ENCODE data around the gene SYNPO2L.
"Not testable (repeated sequence)": the region's sequence is repeated elsewhere in the genome, so short reads cannot be mapped to it uniquely, and the experiment has no call there.

The SYNPO2L gene, protein sequence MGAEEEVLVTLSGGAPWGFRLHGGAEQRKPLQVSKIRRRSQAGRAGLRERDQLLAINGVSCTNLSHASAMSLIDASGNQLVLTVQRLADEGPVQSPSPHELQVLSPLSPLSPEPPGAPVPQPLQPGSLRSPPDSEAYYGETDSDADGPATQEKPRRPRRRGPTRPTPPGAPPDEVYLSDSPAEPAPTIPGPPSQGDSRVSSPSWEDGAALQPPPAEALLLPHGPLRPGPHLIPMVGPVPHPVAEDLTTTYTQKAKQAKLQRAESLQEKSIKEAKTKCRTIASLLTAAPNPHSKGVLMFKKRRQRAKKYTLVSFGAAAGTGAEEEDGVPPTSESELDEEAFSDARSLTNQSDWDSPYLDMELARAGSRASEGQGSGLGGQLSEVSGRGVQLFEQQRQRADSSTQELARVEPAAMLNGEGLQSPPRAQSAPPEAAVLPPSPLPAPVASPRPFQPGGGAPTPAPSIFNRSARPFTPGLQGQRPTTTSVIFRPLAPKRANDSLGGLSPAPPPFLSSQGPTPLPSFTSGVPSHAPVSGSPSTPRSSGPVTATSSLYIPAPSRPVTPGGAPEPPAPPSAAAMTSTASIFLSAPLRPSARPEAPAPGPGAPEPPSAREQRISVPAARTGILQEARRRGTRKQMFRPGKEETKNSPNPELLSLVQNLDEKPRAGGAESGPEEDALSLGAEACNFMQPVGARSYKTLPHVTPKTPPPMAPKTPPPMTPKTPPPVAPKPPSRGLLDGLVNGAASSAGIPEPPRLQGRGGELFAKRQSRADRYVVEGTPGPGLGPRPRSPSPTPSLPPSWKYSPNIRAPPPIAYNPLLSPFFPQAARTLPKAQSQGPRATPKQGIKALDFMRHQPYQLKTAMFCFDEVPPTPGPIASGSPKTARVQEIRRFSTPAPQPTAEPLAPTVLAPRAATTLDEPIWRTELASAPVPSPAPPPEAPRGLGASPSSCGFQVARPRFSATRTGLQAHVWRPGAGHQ

DNA sequence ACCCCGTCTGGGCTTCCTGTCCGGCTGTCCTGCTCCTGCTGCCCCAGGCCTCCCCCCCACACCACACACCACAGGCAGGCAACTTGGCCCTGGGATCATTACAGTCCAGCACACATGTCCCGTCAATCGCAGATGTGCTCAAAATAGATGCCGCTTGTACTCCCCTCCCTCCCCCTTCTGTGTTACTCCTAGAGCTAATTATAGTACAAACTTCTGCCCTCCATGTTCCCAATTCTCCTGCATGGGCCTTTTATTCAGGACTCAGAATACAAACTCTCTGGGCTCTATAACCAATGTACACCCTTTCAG lies at the start of gene SYNPO2L:
TSS of gene SYNPO2L (minus strand) at position 40 of the 309 bp plus-strand sequence. CDS start 107 bp downstream, outside the sequence.
- FAIRE-seq: no peak

DNA sequence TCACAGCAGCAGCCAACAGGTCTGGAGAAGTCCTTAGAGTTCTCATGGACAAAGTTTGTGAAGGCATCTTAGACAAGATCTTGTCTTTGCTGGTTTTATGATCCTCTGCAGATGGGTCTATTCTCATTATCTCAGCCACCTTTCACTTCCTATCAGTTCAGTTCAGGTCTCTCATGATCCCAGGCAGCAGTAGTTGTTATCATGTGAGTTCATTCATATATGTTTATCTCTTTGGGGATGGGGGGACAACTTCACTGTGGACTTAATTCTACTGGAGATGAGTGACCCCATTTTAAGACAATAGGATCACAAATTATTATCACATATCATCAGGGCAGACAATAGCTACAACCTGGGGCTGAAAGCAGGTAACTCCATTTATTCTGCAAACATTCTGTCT lies 48.1 kb upstream of the SYNPO2L start:
- FAIRE-seq: not testable (repeated sequence)

DNA sequence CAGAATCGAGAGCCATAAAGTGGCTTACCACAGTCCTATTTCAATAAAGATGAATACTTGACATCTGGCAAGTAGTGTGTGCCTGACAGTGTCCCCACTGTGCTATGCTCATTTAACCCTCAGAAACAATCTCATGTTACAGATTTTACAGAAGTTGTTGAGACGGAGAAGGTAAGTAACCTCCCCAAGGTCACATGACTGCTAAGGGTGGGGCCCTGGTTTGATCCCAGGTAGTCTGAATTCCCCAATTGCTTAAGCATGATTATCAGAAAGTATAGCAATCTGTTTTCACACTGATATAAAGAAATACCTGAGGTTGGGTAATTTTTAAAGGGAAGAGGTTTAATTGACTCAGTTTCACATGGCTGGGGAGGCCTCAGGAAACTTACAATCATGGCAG lies 43.0 kb upstream of the SYNPO2L start:
- FAIRE-seq: not testable (repeated sequence)

DNA sequence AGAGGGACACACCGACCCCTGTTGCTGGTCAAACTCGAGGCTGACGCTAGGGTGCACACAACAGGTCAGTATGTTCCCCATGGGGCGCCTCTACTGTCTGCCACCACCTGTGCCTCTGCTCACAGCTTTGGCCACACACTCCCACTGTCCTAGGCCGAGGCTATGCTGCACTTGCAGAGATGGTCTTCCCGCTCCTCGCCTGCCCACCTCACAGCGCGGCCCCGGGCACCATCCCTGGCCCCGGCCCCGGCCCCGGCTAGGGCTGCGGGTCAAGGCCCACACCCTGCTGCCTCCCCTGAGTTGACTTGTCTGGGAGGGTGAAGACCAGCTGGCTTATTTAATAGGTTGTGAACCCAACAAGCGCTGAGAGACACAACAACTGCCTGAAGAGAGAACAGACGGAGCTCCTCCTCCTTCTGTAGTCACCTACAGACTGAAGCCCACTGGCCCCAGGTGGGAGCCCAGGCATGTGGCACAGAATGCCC lies 41.9 kb upstream of the SYNPO2L start, which contains the start of gene AGAP5:
TSS of gene AGAP5 (minus strand) at position 435 of the 485 bp plus-strand sequence. CDS start at position 81, 354 bp downstream.
- FAIRE-seq: not testable (repeated sequence)

DNA sequence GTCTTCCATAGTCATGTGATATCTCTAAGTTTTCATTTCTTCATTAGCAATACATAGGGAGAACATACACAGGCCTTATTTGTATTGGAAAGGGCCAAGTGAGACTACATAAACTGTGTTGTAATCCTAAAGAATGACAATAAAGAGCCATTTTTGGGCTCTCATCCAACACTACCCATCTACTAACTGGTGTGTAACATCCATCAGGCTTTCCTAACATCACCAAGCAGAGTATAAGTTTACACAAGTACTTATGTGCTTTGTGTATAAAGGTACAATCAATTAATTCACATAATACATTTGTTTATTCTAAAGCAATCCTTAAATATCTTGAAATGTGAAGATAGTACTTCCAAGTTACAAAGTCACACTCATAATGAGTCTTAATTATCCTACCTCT lies 39.5 kb upstream of the SYNPO2L start:
- FAIRE-seq: not testable (repeated sequence)

DNA sequence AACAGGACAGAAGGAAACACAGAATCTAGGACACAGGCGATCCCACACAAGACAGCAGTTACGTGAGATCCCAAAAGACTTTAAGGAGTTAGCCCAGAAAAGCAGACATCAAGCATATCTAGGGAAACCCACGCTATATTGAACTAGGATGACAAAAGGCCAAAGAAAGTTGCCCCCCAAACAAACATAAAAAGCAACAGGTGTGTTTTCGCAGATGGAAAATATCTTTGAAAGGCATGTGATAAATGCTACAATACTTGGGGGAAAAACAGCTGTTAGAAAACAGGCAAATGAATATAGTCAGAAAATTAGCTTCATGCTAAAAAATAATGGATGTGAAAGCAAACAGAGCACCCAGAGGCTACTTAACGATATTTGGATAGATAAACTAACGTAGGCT lies 34.9 kb upstream of the SYNPO2L start:
- FAIRE-seq: not testable (repeated sequence)

DNA sequence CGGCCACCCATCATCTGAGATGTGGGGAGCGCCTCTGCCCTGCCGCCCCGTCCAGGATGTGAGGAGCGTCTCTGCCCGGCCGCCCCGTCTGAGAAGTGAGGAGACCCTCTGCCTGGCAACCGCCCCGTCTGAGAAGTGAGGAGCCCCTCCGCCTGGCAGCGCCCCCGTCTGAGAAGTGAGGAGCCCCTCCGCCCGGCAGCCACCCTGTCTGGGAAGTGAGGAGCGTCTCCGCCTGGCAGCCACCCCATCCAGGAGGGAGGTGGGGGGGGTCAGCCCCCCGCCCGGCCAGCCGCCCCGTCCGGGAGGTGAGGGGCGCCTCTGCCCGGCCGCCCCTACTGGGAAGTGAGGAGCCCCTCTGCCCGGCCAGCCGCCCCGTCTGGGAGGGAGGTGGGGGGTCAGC lies 33.8 kb upstream of the SYNPO2L start:
- FAIRE-seq: not testable (repeated sequence)

DNA sequence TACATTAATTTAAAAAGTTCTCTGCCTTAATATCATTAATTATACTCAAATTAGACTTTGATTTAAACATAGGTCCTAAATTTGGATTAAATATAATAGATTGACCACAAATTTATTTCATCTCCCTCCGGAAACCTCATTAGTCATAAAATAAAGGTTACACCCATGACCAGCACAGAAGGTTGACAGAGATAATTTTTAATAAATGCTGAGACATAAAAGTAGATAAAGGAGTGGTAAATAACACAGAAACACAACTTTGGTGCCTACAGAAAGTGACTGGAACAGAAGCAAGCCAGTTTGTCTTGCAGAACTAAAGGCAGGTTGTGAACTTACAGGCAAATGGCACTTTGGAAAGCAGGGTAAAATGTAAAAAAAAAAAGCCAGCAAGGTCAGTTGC lies 31.8 kb upstream of the SYNPO2L start:
- not testable (repeated sequence) for FAIRE-seq

DNA sequence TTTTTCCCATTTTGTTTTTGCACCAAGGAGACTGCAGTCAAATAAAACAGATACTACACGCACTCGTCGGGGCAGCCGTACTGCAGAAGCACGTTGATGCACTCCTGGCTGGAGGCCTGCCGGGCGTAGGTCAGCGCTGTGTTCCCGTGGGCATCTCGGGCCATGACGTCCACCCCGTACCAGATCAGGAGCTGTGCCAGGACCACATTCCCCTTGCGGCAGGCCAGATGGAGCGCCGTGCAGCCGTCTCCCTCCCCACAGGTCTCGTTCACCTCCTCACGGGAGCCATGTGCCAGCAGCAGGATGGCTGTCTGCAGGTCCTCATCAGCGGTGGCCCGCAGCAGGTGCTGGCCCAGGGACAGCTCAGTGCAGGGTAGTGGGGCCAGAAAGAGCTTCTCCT lies 18.7 kb upstream of the SYNPO2L start:
- not testable (repeated sequence) for FAIRE-seq

DNA sequence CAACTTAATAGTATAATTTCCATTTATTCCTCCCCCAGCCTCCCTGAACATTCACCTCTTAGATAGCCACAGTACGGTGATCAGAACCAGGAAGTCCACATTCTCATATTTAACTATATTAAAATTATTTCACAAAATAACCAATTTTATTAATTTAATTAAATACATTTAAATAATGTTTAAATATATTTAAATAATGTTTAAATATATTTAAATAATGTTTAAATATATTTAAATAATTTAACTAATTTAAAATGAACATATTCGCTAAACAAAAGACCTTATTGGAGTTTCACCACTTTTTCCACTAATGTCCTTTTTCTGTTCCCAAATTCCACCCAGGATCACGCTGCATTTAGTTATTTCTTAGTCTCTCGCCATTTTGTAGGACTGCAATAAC lies 12.5 kb upstream of the SYNPO2L start:
- not testable (repeated sequence) for FAIRE-seq

DNA sequence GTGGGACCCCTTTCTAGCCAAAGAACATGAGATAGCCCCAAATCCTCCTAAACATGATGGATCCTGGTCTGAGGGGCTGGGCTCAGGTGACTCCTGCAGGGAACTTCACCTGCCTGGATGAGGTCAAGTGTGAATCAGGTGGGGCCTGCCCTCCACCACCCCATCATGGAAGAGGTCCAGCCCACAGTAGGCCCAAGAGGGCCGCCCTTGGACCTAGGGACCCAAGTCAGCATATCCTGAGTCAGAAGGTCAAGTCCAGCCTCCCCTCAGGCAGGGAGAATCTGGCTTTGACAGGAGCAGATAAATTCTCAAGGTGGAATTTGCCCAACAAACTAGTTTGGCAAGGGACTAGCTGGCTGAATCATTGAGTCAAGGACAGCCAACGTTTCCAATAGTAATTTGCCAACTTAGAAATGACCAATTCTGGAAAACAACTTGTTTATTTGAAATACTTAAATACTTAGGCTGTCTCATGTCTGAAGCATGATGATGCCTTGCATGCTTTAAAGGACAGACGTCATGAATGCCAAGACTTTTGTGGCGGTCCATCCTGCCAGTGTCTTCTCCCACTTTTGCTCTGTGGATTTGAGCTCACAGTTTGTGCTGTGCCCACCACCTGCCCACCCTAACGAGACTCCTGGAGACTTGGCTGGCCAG lies 10.5 kb upstream of the SYNPO2L start:
- not testable (repeated sequence) for FAIRE-seq

DNA sequence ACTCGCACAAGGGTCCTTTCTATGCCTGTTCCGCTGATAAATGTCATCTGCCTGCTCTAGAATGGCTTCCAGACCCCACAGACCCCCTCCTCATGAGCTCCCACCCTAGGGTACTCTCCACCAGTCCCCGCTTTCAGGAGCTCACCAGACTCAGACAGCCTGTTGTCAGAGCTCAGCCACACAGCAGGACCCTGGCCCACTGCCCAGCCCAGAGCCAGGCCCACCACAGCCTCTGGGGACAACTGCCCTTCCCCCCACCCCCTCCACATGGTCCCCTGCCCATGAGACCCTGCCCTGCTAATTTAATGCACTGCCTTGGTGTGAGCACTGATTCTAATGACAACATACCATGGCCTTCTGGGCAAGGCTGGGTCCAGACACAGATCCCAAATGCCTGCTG lies 9.8 kb upstream of the SYNPO2L start:
- not testable (repeated sequence) for FAIRE-seq

DNA sequence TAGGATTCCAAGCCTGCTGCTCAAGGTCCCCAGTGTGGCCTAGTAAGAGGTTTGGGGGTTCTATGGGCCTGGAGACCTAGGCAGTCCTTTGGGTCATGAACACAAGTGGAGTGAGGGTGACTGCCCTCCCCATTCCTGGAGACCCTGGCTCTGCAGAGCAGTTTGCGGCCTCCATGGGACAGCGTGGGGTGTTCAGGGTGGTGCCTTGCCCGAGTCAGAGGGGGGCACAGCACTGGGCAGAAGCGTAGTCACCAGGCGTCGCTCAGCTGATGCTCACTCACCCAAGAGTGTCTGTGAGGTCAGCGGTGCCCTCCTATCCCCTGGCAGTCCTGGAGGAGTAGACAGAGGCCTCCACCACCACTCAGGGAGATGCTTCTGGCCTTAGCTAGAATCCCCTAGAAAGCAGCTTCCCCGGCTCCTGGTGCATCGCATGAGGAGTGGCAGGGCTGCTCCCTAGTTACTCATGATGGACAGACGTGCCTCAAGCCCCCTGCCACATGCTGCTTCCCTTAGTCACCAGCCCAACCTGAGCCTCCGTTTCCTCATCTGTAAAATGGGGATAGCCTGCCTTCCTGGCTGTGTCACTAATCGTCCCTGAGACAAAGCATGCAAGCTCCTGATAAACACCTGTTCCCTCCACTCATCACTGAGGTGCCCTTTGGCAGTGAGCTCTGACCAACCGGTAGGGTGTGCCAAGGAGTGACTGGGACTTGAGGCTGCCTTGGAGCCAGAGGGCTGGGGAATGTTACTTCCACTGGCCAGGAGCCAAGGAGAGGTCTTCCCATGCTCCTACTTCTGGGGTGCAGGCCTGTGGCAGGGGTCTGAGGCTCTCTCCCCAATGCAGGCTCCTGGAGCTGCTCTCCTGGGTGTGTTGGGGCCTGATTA lies 8.6 kb upstream of the SYNPO2L start:
- FAIRE-seq: not testable (repeated sequence)

DNA sequence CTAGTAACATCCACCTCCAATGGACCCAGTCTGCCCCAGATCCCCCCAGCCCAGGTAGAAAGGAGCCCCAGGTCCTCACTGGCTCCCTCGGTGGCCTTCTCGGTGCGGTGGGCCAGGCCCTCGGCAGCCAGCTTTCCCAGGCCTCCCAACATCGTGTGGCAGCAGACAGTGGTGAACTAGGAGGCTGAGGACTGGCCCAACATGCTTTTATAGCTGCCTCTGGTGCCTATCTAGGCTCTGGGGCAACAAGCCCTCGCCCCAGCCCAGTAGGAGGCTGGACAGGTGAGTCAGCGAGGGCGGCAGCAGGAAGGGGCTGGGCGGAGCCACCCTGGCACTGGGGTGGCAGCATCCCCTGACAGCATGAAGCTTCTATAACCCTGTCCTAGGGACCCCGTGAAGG lies 7.8 kb upstream of the SYNPO2L start:
- not testable (repeated sequence) for FAIRE-seq

DNA sequence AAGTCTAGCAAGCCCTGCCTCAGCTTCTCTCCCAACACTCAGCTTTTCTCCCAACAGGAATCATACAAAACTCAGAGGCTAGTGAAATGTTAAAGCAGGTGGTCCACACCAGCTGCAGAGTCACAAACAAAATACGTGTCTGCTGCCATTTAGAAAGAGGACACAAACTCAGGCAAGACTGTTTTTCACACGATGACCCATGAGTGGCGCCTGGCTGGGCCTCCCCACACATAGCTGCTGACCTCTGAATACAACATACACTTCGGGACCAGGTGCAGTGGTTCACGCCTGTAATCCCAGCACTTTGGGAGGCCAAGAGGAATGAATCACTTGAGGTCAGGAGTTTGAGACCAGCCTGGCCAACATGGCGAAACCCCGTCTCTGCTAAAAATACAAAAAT lies 6.9 kb upstream of the SYNPO2L start:
- not testable (repeated sequence) for FAIRE-seq

DNA sequence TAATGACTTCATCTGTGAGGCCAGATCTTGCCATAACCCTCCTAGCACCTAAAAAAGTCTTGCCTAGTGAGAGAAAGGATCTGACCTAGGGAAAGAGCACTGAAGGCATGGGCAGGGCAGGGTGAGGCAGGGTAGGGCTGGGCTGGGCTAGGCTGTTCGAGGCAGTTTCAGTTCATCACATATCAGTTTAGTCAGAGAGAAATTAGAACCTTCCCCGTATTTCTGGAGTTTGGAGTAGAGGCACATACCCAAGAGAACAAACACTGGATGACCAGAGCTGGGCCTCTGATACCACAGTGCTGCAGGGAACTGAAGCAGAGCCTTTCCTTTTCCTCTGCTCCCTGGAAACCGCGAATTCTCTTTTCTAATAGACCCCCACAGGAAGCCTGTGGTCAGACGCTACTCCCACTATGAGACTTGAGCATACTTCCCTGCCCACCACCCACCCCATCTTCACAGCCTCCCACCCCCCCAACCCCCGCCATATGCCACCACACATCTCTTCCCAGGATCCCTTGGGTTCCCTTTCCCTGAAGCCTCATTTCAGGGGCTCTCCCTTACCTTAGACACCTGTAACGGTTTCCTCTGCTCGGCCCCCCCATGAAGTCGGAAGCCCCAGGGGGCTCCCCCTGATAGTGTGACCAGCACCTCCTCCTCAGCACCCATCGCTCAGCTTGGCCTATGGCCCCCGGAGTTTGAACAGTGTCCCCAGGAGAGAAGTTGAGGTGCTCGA lies 406 bp downstream of the SYNPO2L start:
- FAIRE-seq: no peak

DNA sequence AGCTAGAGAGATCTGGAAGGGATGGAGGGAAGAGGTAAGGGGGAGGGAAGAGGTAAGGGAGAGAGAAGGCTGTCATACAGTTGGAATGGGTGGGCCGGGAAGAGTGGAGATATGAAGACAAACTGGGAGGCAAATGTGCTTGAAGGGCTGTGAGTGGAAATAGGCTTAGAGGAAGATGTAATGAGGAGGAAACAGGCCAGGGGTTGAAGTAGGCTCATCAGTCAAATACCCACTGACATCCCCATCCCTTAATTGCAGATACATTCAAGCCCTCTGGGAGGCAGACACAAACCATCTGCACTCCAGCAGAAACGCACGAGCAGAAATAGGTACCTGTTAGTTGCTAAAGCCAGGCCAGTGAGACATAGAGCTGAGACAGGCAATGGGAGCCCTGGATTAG lies 2.1 kb downstream of the SYNPO2L start:
- FAIRE-seq: no peak

DNA sequence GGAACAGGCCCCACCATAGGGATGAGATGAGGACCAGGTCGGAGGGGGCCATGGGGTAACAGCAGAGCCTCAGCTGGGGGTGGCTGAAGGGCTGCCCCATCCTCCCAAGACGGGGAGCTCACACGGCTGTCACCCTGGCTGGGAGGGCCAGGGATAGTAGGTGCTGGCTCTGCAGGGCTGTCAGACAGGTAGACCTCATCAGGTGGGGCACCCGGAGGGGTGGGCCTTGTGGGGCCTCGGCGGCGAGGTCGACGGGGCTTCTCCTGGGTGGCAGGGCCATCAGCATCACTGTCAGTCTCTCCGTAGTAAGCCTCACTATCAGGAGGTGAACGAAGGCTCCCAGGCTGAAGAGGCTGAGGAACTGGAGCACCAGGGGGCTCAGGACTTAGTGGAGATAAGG lies 2.6 kb downstream of the SYNPO2L start:
- no peak for FAIRE-seq

DNA sequence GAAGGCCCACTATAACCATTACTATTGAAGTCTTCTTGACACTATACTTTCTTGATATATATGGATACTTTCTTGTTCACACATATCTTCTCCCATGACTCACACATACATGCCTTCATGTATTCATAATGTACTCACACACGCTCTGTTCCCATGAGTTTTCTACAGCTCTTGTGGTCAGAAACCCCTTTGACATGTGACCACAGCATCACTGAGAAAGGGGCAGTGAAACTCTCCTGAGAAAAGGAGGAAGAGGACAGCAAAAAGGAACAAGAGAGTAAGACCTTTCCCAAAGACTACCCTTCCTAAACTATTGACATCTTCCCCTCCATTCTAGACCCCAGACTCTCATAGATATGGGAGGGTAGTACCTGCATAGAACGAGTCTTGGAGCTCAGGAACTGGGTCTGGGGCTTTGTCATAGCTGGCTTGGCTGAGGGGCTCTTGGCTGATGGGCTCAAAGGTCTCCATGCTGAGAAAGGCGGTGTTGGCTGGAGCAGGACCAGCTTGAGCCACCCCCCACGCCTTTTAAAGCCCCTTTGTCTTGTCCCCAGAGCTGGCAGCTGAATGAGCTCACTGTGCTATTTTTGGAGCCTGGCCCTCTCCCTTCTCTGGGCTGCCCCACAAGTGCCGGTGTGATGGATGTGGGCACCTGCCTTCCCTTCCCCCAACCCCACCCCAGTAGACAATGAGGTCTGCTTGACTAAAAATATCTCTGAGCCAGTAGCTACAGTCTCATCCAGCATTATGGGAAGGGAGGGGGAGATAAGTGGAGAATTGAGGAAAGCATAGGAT lies 5.1 kb downstream of the SYNPO2L start:
- FAIRE-seq: no peak

DNA sequence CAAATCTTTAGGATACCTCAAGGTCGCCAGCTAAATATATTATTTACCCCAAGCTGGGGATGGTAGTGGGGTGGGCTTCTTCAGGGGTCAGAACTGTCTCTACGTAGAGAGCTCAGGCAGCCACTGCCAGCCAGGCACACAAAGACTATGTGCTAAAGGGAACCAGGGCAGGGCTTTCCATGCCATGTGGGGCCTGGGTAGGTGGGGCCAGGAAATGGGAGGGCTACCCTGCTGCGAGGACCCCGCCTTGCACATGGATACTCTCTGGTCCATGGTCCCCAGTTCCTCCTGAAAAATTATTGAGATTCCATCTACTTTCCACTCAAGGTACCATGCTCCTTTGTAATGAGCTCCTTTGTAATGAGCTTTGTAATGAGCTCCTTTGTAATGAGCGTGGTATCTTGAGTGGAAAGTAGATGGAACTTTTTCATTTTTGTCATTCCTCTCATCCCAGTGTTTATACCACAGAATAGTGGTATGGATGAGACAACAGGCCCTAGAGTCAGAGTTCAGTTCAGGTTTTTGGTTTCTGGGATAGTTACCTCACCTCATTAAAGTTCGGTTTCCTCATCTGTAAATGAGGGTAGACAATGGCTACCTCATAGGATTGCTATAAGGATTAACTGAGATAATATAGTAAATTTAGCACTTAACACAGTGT lies 5.8 kb downstream of the SYNPO2L start:
- FAIRE-seq: no peak

Measured in TTC549 (cell line).